Posterior cingulate gyrus (tissue), 11 donors: ENCODE data around the gene CUL3.
A peak's percentile ranks its signal among the peaks of the same experiment; 100 is the strongest.
"Not testable (repeated sequence)": the region's sequence is repeated elsewhere in the genome, so short reads cannot be mapped to it uniquely, and the experiment has no call there.

Source experiments
- DNase-seq, 10 donors: peaks; one replicate each; pipeline versions ENCODE4 v3.0.0 to v3.0.0-alpha.2; 2020 to 2021; ENCODE audit warnings: mixed read lengths in 3 of 10
- intact Hi-C: fragments of 100-400 bp; cut with DNase I; formaldehyde crosslinking; loops from one replicate; pipeline ENCODE4 v1.15.1; 2023

CUL3 gene

DNA sequence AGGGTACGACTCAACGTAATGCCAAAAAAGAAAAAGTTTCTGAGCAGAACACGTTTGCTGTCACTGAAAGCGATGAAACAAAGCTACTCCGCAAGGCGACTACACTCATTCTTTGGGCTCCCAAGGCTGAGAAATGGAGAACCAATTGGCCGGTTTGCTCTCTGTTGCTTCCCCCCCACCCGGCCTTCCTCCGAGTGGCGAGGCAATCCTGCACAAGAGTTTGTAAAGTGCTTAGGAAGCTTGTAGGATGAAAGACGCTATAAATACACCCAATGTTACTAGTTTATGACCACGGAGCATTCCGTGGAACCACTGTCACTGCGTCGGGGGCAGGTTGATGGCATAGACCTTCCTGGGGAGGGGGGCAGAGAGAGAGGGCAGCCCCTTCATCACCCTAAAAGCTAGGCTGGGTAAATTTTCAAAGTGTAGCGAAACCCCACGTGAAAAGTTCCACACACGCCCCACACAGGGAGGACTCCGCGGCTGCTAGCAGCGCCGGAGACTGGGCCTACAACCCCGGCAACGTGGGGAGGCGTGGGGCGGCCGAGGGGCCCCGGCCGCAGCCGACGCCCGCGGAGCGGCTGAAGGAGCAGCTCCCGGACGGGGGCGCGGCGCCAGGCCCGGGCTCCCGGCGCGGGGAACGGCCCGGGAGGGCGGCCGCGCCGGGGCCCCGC, 915 bp downstream of the CUL3 start:
- peak in 4 of 10 donors; percentile 8 to 71 (median 19) for DNase-seq
- intact Hi-C loops, result loop anchor here (10.0 kb wide), 1 partner anchor 629 kb away; the partner anchor contains the start of gene MRPL44

DNA sequence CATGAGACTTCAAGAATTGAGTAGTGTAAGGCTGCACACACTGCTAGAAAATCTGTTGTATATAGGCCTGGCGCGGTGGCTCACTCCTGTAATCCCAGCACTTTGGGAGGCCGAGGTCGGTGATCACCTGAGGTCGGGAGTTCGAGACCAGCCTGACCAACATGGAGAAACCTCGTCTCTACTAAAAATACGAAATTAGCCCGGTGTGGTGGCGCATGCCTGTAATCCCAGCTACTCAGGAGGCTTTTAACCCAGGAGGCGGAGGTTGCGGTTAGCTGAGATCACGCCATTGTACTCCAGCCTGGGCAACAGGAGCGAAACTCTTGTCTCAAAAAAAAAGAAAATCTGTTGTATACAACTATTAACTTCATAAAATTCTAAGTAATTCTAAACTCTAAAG, 2.1 kb downstream of the CUL3 start:
- intact Hi-C loops, result loop anchor here (10.0 kb wide), 1 partner anchor 628 kb away; the partner anchor contains the start of gene MRPL44
- not testable (repeated sequence) for DNase-seq

DNA sequence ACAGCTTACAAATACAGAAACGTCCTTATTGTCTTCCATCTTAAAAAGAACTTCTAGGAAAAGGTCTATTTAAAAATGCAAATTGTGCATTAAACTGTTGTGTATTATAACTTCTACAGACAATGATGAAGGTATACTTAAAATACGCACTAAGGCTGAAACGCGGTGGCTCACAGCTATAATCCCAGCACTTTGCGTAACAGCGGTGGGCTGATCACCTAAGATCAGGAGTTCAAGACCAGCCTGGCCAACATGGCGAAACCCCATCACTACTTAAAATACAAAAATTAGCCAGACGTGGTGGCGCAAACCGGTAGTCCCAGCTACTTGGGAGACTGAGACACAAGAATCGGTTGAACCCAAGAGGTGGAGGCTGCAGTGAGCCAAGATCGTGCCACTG, 4.9 kb downstream of the CUL3 start:
- intact Hi-C loops, result loop anchor here (10.0 kb wide), 1 partner anchor 625 kb away; the partner anchor contains the start of gene MRPL44
- DNase-seq, result no peak

DNA sequence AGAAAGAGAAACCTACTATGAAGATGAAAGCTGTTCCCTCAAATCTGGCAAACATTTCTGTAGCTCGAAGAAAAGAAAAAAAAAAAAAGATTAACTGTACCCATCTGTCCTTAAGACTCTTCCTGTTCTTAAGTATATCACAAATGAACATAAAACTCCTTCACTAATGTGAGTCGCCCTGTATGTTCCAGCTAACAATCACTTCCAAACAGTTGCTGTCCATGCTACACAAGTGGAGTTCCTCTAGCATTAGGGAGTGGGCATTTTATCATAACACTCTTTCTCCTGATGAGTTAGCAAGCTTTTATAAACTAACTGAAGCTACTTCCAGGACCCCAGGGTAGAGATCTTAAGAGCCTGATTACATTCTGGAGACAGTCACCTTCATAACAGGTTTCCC, 5.8 kb downstream of the CUL3 start:
- intact Hi-C loops, result no loop called here
- DNase-seq, result no peak

DNA sequence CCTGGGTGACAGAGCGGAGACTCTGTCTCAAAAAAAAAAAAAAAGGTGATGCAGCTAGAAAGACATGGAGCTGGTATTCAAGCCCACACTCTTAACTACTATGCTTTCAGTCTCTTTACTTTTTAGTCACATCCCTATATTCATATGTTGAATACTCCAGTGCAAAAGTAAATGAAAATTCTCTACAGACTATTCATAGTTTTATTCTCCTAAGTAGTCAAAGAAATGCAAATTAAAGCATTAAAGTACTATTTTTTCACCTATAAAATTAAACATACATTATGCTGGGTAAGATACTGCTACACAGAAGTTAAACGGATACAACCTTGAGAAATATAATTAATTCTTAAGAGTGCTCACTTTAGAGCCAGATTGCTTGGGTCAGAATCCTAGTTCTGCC, 7.6 kb downstream of the CUL3 start:
- no peak for DNase-seq
- intact Hi-C loops, result no loop called here

DNA sequence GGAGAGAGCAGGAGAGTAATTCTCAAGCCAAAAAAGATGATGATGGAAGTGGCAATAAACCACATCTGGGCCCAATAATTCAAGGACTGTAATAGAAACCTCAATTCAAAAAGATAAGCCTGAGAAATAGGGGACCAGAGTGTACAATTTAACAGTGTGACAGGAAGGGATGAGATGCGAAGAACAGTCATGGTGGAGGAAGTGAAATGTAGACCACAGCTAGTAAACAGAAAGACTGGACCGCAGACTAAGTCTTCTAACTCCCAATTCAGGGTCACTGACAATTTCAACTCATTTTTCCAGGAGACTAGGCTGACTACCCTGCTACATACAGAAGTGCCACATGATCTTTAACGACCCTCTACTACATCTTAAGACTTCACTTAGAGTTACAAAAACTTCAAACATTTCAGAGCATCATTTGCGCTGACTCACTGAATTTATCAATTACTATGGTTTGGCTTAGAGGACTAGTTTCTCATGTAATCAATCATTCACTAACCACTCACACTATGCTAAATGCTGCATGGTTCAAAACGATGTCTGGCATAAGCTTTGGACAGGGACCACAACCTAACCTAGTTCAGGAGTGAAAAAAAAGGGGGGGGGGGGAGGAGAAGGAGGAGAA, 9.0 kb downstream of the CUL3 start:
- DNase-seq, result no peak
- intact Hi-C loops, result no loop called here

DNA sequence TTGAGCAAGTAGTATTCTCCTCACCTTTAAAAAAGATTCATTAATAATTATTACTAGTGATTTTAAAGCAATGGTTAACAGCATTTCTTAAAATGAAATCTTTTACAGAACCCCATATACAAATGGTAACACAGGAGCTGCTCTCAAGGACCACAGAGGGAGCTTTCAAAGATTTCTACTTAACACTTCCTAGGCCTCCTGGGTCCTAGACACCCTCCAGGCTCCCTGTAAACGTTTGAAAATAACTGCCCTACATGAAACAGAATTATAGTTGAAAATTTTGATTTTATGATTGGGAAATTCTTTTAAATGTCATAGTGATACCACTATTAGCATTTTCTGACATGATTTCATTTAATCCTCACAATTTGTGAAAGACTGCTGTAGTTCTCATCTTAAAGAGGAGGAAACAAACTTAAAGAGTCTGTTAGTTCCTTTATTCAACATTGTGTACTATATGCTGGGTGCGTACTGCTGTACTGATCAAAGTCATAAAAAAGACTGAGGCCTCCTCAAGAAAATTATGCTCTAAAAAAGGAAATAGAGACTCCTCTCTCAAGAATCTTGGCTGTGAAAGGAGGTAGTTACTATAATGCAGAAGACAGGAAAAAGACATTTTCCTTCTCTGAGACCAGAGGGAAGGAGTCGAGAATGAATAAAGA, 10.6 kb downstream of the CUL3 start:
- DNase-seq, result no peak
- intact Hi-C loops, result no loop called here

DNA sequence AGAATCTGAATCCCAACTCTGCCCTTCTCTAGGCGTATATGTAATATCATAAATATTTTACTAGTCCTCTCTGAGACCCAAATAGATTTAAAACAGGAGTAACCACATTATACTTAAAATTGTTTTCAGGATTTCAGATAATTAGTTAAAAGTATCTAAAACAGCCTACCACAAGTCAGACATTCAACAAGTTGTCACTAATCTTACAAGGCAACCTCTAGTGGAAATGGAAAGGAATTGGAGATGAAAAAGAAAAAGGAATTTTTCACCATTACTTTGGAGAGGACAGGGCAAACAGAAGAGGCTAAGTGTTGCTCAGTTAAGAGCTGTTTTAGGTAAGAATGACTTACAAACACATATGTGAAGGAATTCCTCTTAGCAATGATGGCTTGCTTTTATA, 11.4 kb downstream of the CUL3 start:
- intact Hi-C loops, result no loop called here

DNA sequence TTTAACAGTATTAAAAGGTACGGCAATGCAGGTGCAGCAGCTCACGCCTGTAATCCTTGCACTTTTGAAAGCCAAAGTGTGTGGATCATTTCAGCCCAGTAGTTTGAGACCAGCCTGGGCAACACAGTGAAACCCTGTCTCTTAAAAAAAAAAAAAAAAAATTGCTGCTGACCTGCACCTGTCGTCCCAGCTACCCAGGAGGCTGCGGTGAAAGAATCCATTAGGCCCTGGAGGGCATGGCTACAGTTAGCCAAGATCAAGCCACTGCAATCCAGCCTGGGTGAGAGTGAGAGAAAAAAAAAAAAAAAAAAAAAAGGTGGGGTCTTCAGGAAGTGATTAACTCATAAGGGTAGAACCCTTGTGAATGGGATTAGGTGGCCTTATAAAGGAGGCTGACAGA, 12.8 kb downstream of the CUL3 start:
- intact Hi-C loops, result no loop called here
- no peak for DNase-seq

More for the DNA sequence above, 11.4 kb downstream of the CUL3 start:
- DNase-seq, result no peak

DNA sequence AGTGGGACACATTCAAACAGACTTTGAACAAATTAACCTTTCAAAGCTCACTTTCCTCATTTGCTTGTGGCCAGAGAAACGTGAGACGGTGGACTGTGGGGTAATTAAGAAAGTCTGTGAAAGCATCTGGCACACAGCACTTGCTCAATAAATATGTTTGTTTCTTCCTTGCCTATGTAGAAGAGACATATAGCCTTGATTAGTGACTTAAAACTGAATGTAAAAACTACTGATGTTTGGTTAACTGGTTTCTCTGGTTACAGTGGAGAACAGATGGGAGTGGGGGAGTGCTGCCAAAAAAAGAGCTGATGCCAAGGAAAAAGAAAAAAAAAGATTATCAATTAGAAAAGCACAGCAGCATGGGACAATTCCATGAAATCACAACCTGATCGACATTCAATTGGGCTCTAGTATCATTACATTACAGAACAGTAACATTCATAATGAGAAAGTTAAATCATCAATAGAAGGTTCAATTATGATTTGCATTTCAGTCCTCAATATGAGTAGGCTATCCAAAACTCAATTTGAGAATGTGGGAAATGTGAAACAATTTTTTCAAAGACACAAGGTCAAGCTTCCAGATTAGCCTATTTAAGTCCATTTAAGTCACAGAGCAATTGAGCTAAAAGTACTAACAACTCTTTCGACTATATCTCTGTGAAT, 14.7 kb downstream of the CUL3 start:
- intact Hi-C loops, result no loop called here
- no peak for DNase-seq

DNA sequence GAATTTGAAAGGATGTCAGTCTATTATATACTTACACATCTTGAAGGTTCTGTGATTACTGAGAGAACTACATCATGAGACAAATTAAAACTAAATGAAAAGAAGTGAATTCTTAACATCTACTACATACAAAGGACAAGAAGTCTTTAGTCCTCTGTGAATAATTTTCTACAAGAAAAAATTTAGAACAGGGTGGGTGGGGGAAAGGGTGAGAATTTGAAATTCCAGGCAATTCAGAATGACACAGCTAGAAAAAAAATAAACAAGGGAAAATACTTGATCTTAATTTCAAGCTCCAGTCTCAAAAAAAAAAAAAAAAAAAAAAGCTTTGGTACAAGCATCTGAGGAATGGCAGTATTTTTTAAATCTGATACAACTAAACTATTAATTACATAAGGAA, 15.5 kb downstream of the CUL3 start:
- intact Hi-C loops, result no loop called here

DNA sequence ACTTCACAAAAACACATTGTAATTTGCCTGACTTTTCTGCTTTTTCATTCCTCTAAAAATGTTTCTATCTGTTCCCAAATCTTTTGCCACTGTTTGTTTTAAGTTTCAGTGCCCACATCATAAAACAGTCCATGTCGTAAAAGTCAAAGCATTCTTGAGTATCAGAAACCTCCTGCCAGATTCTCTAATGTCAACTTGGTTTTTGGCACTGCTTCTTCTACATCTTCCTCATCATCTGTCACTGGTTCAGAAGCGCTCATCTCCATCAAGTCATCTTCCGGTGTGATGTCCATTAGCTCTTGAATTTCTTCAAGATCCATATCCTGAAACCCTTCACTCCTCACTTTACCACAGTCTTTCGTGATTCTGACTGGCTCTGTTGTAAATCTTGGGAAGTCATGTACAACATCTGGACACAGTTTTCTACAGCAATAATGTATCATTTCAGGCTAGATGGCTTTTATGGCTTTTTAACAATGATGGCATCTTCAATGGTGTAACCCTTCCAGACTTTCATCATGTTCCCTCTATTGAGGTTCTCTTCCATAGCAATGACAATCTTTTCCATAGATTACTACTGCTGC, 19.6 kb downstream of the CUL3 start:
- no peak for DNase-seq
- intact Hi-C loops, result no loop called here

More for the DNA sequence above, 15.5 kb downstream of the CUL3 start:
- DNase-seq, result no peak

DNA sequence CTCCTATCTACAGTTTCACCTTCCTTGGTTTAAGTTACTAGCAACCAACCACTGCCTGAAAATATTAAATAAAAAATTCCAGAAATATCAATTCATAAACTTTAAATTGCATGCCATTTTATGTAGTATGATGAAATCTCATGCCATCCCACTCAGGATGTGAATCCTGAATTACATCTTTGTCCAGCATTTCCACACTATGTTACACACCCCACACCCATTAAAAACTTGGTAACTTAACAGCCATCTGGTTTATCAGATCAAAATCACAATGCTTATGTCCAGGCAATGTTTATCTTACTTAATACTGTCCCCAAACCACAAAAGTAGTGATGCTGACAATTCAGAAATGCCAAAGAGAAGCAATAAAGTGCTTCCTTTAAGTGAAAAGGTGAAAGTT, 21.6 kb downstream of the CUL3 start:
- DNase-seq, result no peak
- intact Hi-C loops, result no loop called here

DNA sequence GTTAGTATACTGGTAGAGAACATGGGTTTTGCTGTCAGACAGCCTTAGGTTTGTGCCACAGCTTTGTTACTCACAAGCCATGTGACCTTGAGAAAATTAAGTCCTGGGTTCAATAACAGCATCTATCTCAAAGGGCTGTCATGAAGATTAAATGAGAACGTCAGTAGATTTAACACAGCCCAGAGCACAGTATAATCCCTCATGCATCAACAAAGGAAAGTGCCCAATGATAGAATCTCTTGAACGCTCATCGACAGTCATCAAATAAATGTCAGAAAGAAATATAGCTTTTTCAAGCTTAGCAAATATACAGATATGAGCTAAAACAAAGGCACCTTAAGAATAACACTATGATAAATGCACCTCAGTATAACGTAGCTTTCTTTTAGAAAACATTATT, 22.3 kb downstream of the CUL3 start:
- DNase-seq, result no peak
- intact Hi-C loops, result no loop called here

DNA sequence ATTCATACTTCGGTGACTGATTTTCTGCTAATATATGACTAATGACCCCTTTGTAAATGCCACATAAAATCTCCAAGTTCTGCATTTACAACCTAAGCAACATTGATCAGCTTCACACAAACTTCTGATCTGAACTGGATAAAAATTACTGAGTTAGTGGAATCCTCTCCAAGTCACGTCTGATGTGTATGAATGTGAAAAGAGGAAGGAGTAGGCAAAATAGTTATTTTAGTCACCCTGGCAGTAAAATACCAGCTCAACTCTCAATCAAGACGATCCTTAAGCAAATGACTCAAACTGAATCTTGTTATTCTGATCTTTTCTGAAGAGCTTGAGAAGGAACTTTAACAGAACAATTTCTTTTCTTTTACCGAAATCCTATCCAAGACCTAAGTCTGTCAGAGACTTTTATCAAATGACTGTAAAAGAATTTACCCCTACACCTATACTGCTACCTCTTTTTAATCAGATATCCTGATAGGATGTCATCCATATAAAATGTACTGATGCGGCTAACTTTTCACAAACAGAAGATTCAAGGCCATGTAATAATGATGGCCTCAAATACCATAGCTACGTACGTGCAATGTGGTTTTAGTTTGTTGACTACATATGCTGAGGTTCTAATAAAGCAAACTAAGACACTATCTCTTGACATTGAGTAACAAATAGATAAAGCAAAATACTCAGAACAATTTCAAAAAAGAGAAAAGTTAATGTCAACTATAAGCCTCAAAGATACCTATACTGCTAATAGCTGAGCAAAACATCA, 23.7 kb downstream of the CUL3 start:
- intact Hi-C loops, result no loop called here
- DNase-seq, result no peak

DNA sequence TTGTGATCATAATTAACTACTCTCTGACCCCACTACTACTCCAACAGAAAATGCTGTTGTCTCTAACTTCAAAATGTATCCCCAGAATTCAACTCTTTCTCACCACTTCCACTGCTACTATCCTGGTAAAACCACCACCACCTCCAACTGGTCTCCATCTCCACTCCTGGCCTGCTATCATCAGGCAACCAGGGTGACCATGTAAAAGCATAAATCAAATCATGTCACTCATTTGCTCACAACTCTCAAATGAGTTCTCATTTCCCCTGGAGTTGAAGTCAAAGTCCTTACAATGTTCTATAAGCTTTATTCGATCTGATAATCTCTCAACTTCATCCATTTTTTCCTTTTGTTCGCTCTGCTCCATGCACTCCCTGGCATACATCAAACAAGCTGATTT, 24.6 kb downstream of the CUL3 start:
- intact Hi-C loops, result no loop called here

DNA sequence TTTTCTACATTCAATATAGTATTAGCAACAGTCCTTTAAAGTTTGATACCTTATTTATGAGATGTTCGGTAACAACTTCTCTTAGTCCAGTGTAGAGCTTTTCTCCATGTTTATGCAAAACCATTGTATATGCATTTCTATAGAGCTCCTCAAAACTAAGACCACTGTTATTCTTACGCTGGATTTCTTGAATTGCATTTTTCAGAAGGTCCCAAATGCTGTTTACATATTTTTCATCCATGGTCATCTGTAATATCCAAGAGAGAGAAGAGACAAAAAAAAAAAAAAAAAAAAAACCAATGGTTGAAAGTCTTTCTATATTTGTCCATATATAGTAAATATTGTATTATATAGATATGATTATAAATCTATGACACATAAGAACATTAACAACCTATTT, 27.6 kb downstream of the CUL3 start:
- intact Hi-C loops, result no loop called here
- DNase-seq, result no peak

More for the DNA sequence above, 24.6 kb downstream of the CUL3 start:
- DNase-seq, result no peak

DNA sequence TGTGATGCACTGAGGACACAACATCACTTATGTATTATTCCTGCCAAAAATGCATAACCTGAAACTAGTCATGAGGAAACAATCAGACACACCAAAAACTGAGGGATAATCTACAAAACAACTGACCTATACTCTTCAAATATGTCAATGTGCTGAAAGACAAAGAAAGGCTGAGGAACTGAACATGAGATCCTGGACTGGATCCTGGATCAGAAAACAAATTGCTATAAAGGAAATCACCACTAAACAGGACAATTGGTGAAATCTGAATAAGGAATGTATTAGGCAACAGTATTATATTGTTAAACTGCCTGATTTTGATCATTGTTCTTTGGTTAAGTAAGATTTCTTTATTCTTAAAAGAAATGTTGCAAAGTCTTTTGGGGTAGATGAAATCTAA, 28.8 kb downstream of the CUL3 start:
- DNase-seq, result no peak
- intact Hi-C loops, result no loop called here

DNA sequence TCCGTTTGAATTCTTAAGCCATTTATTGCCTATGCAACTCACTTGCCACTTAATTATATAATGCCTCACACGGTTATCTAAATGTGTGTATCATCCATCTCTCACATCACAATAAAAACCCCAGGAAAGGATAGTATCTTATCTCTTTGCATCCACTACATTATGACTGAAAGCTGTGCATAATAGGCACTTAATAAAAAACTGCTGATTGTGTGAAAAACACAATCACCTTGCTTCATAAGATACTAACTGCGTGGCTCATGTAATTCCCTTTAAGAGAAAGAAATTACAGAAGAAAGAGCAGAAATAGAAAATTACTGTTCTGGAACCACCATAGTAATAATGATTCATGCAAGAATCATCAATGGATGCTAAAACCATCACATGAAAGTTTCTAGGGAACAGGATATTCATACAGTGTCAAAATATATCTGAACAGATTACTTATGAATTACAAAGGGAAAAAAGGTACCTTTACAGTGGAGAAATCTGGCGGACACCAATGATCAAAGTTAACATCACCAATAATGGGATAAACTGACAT, 29.3 kb downstream of the CUL3 start:
- intact Hi-C loops, result no loop called here
- no peak for DNase-seq

DNA sequence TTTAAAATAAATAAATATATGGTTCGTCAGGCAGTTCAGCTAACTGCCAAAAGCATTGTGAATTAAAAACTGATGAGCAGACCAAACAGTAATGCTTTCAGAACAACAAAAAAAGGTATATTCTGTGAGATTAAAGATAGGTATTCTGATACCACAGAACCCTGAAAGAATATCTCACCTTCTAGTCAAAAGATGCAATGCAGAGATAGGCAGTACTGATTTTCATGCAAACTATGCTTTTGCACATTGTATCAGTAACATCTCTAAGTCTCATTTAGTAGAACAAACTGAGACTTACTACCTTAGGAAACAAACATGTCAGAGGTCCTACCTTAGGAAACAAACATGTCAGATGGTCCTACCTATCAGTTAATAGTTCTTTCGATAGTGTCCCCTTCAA, 32.4 kb downstream of the CUL3 start:
- DNase-seq, result no peak
- intact Hi-C loops, result no loop called here
